OCI-LY1 (cell line): Measurements from ENCODE around the gene SCFD1.

Experiments used
- CTCF ChIP-seq: fragments of 200-600 bp; sonication (generic), shearing (Covaris generic); IDR thresholded peaks from 2 replicates; pipeline ENCODE4 v1.5.1; 2017; ENCODE audit warnings: mild to moderate bottlenecking, antibody characterized with exemption, low read length, moderate library complexity, mixed read lengths
- EZH2 ChIP-seq: fragments of 200-600 bp; sonication (generic), shearing (Covaris generic); IDR thresholded peaks from 2 replicates; pipeline ENCODE4 v1.8.0; 2017; ENCODE audit warnings: borderline replicate concordance, mixed run types, mild to moderate bottlenecking, antibody characterized with exemption, low read length, moderate library complexity, mixed read lengths

DNA sequence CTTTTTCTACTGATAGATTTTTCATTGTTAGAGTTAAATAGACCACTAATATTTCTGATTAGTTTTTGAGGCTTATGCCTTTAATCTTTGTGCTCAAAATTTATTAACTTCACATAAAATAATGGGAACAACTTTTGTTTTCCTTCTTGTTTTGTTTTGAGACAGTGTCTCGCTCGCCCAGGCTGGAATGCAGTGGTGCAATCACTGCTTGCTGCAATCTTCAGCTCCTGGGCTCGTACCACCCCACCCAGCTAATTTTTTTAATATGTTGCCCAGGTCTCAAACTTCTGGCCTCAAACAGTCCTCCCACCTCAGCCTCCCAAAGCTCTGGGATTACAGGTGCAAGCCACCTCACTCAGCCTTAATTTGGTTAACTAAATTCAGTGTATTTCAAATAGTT lies 16.8 kb downstream of the SCFD1 start:
- no peak for TF ChIP-seq CTCF
- no peak for TF ChIP-seq EZH2
